GM21381 (cell line): Measurements from ENCODE around the gene FGD5.

Experiments used
- ATAC-seq: cut with Tn5 transposase; IDR thresholded peaks from one replicate; pipeline ENCODE4 v1.9.1; 2021; ENCODE audit warnings: mild to moderate bottlenecking, moderate library complexity; ENCODE audit not compliant: unreplicated experiment

FGD5 gene

GRCh38 chr3:14922863-14923262, 104.1 kb downstream of the FGD5 start:
- ATAC-seq: no peak

- ATAC-seq: no peak
Observed at GRCh38 chr3:14923476-14923875, 104.7 kb downstream of the FGD5 start.

- no peak for ATAC-seq
Observed at GRCh38 chr3:14925729-14926591, 107.2 kb downstream of the FGD5 start.

DNA sequence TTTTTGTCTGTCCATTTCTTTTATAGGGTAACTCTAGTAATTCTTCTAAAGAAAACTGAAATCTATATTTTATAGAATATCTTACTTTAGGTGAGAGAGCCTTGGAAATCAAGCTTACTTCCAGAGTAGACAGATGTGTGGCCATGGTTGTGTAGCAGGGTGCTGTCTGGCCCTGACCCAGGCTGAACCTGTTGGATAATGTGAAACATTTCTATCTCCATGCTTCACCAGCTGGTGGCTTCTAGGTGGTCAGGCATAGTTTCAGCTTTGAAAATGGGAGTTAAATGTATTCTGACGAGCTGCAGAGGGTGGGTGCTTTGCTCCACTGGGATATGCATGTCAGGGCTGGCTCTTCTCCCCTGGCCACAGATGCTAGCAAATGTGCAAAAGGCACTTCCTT, 107.8 kb downstream of the FGD5 start:
- no peak for ATAC-seq

GRCh38 chr3:14927308-14927707, 108.5 kb downstream of the FGD5 start:
- no peak for ATAC-seq

DNA sequence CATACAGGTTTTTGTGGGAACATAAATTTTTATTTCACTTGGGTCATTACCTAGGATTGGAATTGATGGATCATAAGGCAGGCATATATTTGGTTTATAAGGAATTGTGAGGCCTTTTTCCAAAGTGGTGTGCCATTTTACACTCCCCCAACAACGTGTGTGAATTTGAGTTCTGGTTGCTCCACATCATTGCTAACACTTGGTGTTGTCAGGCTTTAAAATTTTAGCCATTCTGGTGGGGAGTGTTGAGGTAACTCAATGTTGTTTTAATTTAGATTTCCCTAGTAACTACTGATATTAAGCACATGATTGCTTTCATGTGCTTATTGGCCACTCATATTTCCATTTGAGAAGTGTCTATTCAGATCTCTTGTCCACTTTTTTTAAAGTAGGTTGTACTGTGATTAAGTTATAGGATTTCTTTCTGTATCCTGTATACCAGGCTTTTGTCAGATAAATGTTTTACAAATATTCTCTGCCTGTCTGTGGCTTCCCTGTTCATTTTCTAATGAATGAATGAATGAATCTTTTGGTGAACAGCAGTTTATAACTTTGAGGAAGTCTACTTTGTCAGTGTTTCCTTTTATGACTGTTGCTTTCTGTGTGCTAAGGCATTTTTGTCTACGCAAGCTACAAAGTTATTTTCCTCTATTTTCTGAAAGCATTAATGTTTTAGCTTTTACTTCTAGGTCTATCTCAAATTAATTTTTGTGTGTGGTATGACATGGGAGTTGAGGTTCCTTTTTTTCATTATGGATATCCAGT, 110.7 kb downstream of the FGD5 start:
- no peak for ATAC-seq

DNA sequence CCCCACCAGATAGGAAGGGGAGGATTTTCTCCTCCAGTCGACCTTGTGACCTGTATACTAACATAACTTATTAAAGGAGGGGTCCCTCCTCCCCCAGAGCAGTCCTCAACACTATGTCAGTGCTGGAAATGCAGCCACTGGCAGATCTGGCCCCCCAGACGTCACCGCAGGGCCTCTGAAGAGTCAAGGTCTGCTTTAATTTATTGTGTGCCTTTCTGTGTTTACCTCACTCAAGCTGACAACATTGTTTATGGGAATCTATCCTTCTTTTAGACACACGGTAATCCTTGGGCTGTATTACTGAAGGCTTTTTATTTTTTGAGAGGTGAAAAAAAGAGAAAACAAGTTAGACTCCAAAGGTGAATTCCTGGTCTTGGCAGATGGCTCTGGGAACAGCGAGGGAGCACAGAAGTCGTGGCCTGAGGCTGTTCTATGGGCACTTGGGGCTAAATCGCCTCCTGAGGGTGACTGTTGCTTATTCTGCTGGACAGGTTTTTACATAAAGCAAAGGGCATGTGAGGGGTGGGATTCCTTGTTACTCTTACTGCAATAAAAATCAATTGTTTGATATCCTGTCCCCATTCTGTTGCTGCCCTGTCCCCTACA, 115.2 kb downstream of the FGD5 start:
- ATAC-seq: no peak

- no peak for ATAC-seq
Observed at GRCh38 chr3:14935592-14936345, 117.0 kb downstream of the FGD5 start.

- ATAC-seq: no peak
Observed at GRCh38 chr3:14938954-14939353, 120.2 kb downstream of the FGD5 start.

DNA sequence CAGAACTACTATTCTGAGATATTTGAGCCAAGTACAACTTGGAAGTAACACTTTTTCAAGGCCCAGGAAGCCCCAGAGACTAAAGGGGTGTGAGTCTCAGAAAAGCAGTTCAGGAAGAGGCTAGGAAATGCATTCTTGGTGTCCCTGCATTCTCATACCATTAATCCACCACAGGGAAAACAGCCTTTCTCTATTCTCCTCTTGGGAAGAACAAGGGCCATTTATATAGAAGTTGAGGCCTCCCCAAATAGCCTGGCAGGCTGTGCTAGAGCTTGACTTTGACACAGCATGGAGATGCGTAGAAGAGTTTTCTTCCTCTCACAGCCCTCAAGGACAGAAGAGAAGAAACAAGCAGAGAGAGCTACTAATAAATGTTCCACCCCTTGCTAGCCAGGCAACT, 123.1 kb downstream of the FGD5 start:
- no peak for ATAC-seq

DNA sequence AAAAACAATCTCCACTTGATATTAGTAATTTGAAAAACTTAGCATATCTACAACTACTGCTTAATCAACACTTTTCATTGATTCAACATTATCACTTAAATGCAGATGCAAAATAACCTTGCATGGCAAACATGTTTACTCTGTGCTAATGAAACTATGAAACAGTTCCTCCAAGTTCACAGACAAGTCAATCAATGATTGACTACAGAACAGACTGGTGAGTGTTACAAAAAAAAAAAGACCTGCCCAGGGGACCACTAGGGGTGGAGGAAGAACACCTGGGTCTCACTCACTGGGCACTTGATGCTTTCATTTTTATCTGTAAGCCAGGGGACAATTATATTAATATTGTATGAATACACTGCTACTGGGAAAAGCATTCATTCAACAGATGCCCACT, 124.3 kb downstream of the FGD5 start:
- no peak for ATAC-seq

DNA sequence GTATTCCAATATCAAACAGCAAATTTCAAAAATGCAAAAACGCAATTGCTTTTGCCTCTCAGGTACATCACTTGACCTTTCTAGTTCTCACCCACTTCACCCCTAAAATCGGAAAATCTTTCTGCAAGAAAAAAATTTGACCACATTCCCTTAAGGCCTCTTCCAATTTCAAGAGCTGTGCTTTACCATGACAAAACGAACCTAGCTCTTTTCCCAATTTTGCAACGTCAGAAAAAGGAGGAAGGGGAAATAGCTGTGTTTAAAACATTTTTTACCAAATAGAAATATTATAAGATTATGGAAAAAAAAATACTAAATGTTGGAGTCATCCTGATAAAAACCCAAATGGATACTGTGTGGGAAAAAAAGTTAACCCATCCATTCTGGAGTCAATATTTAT, 127.5 kb downstream of the FGD5 start:
- ATAC-seq: no peak

GRCh38 chr3:14946739-14947099, 128.0 kb downstream of the FGD5 start:
- no peak for ATAC-seq

GRCh38 chr3:14947100-14947885, 128.5 kb downstream of the FGD5 start, which contains the start of gene NR2C2:
Gene NR2C2 (plus strand): TSS chr3:14947583. CDS start chr3:15003915, 56,332 bp downstream.
- ATAC-seq: peak; percentile 46

- peak; percentile 82 for ATAC-seq
Observed at GRCh38 chr3:14947886-14948608, 129.3 kb downstream of the FGD5 start.

DNA sequence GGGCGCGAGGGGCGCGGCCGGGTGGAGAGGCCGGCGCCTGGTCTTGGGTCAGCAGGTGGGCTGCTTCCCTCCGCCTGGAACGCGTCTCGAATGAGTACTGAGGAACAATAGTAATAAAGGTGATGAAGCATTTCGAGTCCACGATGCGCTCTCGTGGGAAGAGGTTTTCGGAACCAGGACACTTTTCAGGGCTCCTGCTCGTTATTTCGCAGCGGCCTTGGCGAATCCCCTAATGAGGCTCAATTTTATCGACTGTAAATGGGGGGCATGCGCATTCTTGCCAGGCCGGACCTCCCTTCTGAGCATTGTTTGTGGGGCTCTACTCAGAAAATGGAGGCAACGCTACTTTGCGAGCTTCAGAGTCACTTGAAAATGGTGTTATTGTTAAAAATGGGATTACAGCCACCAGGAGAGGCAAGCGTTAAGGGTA, 129.9 kb downstream of the FGD5 start:
- no peak for ATAC-seq

- no peak for ATAC-seq
Observed at GRCh38 chr3:14949126-14949525, 130.4 kb downstream of the FGD5 start.

DNA sequence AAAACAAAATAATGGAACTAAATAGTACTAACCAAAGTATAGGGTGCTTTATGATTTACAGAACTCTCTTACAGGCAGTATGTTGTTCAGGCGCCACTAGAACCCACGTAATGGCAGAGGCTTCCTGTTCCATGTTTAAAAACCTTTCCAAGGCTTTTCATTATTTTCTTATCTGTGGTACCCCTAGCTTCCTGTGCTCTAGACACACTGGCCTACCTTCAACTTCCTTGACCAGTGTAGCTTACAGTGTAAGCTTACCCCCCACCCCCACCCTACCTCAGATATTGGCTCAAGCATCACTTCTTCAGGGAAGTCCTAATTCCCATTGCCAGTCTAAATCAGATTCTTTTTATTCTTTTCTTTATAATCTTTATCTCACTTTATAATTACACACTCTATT, 131.5 kb downstream of the FGD5 start:
- ATAC-seq: no peak

- no peak for ATAC-seq
Observed at GRCh38 chr3:14957153-14957552, 138.4 kb downstream of the FGD5 start.

DNA sequence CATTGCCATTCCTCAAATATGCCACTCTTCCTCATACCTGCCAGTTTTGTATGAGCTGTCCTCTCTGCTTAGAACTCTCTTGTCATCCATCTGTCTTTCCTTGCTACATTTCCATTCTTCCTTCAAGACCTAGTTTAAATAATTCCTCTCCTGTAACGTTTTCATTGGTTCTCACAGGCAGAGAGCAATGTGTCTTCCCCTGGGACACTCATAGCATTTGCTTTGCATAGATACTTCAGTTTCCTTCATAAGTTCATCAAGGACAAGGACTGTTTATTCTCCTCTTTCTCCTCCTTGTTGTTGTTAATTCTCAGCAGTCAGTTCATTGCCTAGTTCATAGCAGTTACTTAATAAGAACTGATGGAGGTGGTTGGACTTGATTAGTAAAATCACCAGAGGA, 139.2 kb downstream of the FGD5 start:
- ATAC-seq: no peak
